Glutamatergic neuron (in vitro differentiated cells): ENCODE data around the gene ZNF700. TPM values are rescaled to one million over a fixed set of nuclear protein-coding genes. Genes with fewer than 3 reads are reported as not detected.
"Not testable (repeated sequence)": the region's sequence is repeated elsewhere in the genome, so short reads cannot be mapped to it uniquely, and the experiment has no call there.

Experiments
- DNase-seq: peaks from one replicate; pipeline ENCODE4 v3.0.0; 2022
- H3K27ac Mint-ChIP-seq: one replicate; pipeline ENCODE4 v1.8.0; 2020; ENCODE audit warnings: mild to moderate bottlenecking, mixed read lengths, inconsistent platforms; ENCODE audit not compliant: unreplicated experiment
- H3K27me3 Mint-ChIP-seq: one replicate; pipeline ENCODE4 v1.8.0; 2020; ENCODE audit warnings: mild to moderate bottlenecking, moderate library complexity, mixed read lengths, inconsistent platforms; ENCODE audit not compliant: unreplicated experiment
- H3K36me3 Mint-ChIP-seq: one replicate; pipeline ENCODE4 v1.8.0; 2020; ENCODE audit warnings: mild to moderate bottlenecking, mixed read lengths, inconsistent platforms; ENCODE audit not compliant: unreplicated experiment
- H3K4me1 Mint-ChIP-seq: one replicate; pipeline ENCODE4 v1.8.0; 2020; ENCODE audit warnings: mild to moderate bottlenecking, low read depth, mixed read lengths, inconsistent platforms; ENCODE audit not compliant: unreplicated experiment
- H3K4me3 Mint-ChIP-seq: one replicate; pipeline ENCODE4 v1.8.0; 2020; ENCODE audit warnings: mild to moderate bottlenecking, mixed read lengths, inconsistent platforms; ENCODE audit not compliant: unreplicated experiment
- H3K9me3 Mint-ChIP-seq: one replicate; pipeline ENCODE4 v1.8.0; 2020; ENCODE audit warnings: mild to moderate bottlenecking, moderate library complexity, mixed read lengths, inconsistent platforms; ENCODE audit not compliant: unreplicated experiment
- CTCF ChIP-seq: fragments of 200-600 bp; sonication (generic); IDR thresholded peaks from one replicate; pipeline ENCODE4 v1.5.0; 2021; ENCODE audit not compliant: partially characterized antibody, unreplicated experiment
- total RNA-seq: library from RNA; stranded (reverse); fragmentation: NEBNext Ultra II Directional; extraction: Animal tissue kit (Norgen Biotek cat#: 25700); gene quantifications from one replicate; pipeline ENCODE4 v1.2.1, GENCODE V29; 2021; ENCODE audit not compliant: unreplicated experiment

The ZNF700 gene
- total RNA-seq, 1 donor from 2014 or later = 17.8 TPM

GRCh38 chr19:11887234-11887610 is 37.7 kb upstream of the ZNF700 start:
- H3K9me3 Mint-ChIP-seq = peaks cover 19% of the 10 kb centered on the region
- peak overlapping the region; percentile 96 for H3K4me3 Mint-ChIP-seq
- peak overlapping the region; percentile 91 for H3K27ac Mint-ChIP-seq
- TF ChIP-seq CTCF = no peak
- peak; percentile 22 for DNase-seq
- H3K27me3 Mint-ChIP-seq = peaks cover 11% of the 10 kb centered on the region
- H3K36me3 Mint-ChIP-seq = peaks cover 6% of the 10 kb centered on the region
- peaks cover 4% of the 10 kb centered on the region for H3K4me1 Mint-ChIP-seq

- peaks cover 4% of the 10 kb centered on the region for H3K4me1 Mint-ChIP-seq
- peaks cover 11% of the 10 kb centered on the region for H3K27me3 Mint-ChIP-seq
- H3K27ac Mint-ChIP-seq = peak within 1 kb of the TSS; percentile 91
- peak; percentile 24 for TF ChIP-seq CTCF
- H3K4me3 Mint-ChIP-seq = peak within 1 kb of the TSS; percentile 96
- peaks cover 12% of the 10 kb centered on the region for H3K36me3 Mint-ChIP-seq
- H3K9me3 Mint-ChIP-seq = peaks cover 19% of the 10 kb centered on the region
- peak; percentile 96 for DNase-seq
Observed at GRCh38 chr19:11887611-11888531, 37.0 kb upstream of the ZNF700 start, which contains the start of gene ZNF69. ZNF69 (plus strand) TSS chr19:11887782; CDS start chr19:11887924, 142 bp downstream.

- Mint-ChIP-seq H3K9me3 (peaks cover 19% of the 10 kb centered on the region), H3K4me3 (peak overlapping the region; percentile 96), H3K36me3 (peaks cover 28% of the 10 kb centered on the region)
- H3K27ac Mint-ChIP-seq, DNase-seq, H3K4me1 Mint-ChIP-seq, H3K27me3 Mint-ChIP-seq: not testable (repeated sequence)
Observed at GRCh38 chr19:11889901-11890300, 35.0 kb upstream of the ZNF700 start.

- Mint-ChIP-seq H3K4me1 (peaks cover 4% of the 10 kb centered on the region), H3K27me3 (peaks cover 9% of the 10 kb centered on the region), H3K4me3 (no peak overlapping the region), H3K27ac (no peak overlapping the region), H3K36me3 (peaks cover 35% of the 10 kb centered on the region), H3K9me3 (peaks cover 19% of the 10 kb centered on the region)
- no peak for TF ChIP-seq CTCF
- DNase-seq = no peak
Observed at GRCh38 chr19:11890634-11891033, 34.3 kb upstream of the ZNF700 start.

- peaks cover 4% of the 10 kb centered on the region for H3K9me3 Mint-ChIP-seq
Observed at GRCh38 chr19:11894851-11895250, 30.1 kb upstream of the ZNF700 start.

More at GRCh38 chr19:11894851-11895250, 30.1 kb upstream of the ZNF700 start:
- H3K4me3 Mint-ChIP-seq = no peak overlapping the region
- peaks cover 47% of the 10 kb centered on the region for H3K36me3 Mint-ChIP-seq
- no peak overlapping the region for H3K27ac Mint-ChIP-seq
- no peaks in the 10 kb centered on the region for H3K4me1 Mint-ChIP-seq
- DNase-seq = no peak
- no peaks in the 10 kb centered on the region for H3K27me3 Mint-ChIP-seq
- TF ChIP-seq CTCF = no peak
